Pancreas (tissue), 10 donors: Measurements from ENCODE around the gene SH3BP4. TPM values are rescaled to one million over a fixed set of nuclear protein-coding genes. Genes with fewer than 3 reads are reported as not detected.

ENCODE experiments used
- ATAC-seq, 4 donors: fragments of 200-7000 bp; cut with Tn5 transposase; one replicate each; pipeline versions ENCODE4 v1.8.0 to v1.9.1; 2020; ENCODE audit warnings: mild to moderate bottlenecking in 4 of 4, moderate library complexity in 4 of 4
- DNase-seq, 6 donors: peaks; one replicate each; pipeline ENCODE4 v3.0.0-alpha.2; 2020
- FAIRE-seq: peaks from 2 replicates; lab custom pipeline; 2012; peaks lifted over from hg19 to GRCh38; lab: Jason Lieb, UNC
- H3K27ac ChIP-seq, 4 donors: fragments of 200-600 bp; sonication (generic); 1 replicate in 3 of 4; 2 replicates in 1 of 4; pipeline versions ENCODE4 v1.5.0 to v1.8.0; 2020
- H3K27me3 ChIP-seq, 4 donors: fragments of 200-600 bp; one replicate each; pipeline ENCODE4 v1.8.0; 2021
- H3K36me3 ChIP-seq, 3 donors: fragments of 200-600 bp; sonication (generic) in 1 of 3; one replicate each; pipeline versions ENCODE4 v1.5.0 to v1.8.0; 2020 to 2021
- H3K4me1 ChIP-seq, 3 donors: fragments of 200-600 bp; one replicate each; pipeline ENCODE4 v1.8.0; 2021
- H3K4me3 ChIP-seq, 4 donors: fragments of 200-600 bp; sonication (generic) in 2 of 4; one replicate each; pipeline versions ENCODE4 v1.5.0 to v1.8.0; 2020 to 2021
- H3K9me3 ChIP-seq, 4 donors: fragments of 200-600 bp; one replicate each; pipeline ENCODE4 v1.8.0; 2021
- WGBS, 2 donors: extraction: QIAGEN DNeasy Blood & Tissue Kit; methylation state at CpG; one replicate each; pipeline ENCODE4 v1.1.7; 2013; 5-methylcytosine and 5-hydroxymethylcytosine counted together
- intact Hi-C, 3 donors: fragments of 100-400 bp; cut with DNase I; formaldehyde crosslinking; loops; one replicate each; pipeline versions ENCODE4 v1.11.1 to v1.14.2; 2022
- polyA plus RNA-seq, 2 donors: library from polyadenylated mRNA; stranded (reverse); fragments of 200-250 nt; gene quantifications; one replicate each; pipeline ENCODE4 v1.2.3, GENCODE V29; 2013
- total RNA-seq, 6 donors: library from RNA; stranded (reverse); fragmentation: NEBNext Ultra II Directional in 4 of 6; extraction: Animal tissue kit (Norgen Biotek cat#: 25700) in 4 of 6; gene quantifications; one replicate each; pipeline versions ENCODE4 v1.2.1 to v1.2.4, GENCODE V29; 2021 to 2023
- TF ChIP-seq, protein P1 (sequence below), 4 donors: fragments of 200-600 bp; sonication (generic) in 3 of 4; IDR thresholded peaks; one replicate each; pipeline versions ENCODE4 v1.5.0 to v1.8.0; 2021; ENCODE audit warnings: antibody characterized with exemption in 4 of 4
- donor health status: healthy with polysubstance abuse.
- donor health status: DM: no; HTN: no; CAD: no; lungs with moderate emphysema.
- donor health status: DM: no; HTN: no; CAD: no.
- donor health status: control.
- donor health status: control.
- donor health status: Bipolar disorder and iron deficiency.
- donor health status: DM: yes; HTN: yes; CAD: no.
- donor health status: DM: no; HTN: no; CAD: no.
- donor health status: DM: no; HTN: no; CAD: no.
- donor health status: DM: yes; HTN: yes; CAD: no.

SH3BP4 gene
- total and polyA plus RNA-seq, 8 donors = 20.5 to 99.7 (median 62.8) TPM

DNA sequence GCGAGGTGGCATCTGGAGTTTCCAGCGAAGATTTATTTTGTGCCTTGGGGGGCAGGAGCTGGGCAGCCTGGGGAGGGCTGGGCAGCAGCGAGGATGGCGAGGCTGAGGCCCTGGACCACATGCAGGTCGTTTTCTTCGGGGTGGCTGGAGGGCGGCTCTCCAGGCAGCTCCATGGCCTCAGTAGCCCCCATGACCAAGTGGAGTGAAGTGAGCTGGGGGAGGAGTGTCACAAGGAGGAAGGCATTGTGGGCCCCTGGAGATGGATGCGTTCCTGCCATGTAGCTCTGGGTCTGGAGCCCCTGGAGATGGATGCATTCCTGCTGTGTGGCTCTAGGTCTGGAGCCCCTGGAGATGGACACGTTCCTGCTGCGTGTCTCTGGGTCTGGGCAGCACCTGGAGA is 40.4 kb downstream of the SH3BP4 start:
- Histone ChIP-seq H3K27ac (peak overlapping the region in 1 of 4 donors; percentile 22), H3K4me1 (peaks cover 48 to 69% (median 61%) of the 10 kb centered on the region in 3 donors), H3K36me3 (no peaks in the 10 kb centered on the region), H3K4me3 (no peak overlapping the region), H3K27me3 (no peaks in the 10 kb centered on the region), H3K9me3 (no peaks in the 10 kb centered on the region)
- intact Hi-C loops = loop anchor here in 2 of 3 donors (5.0 to 10.0 kb wide), 2 partner anchors 40 to 53 kb away; partner anchors contain the start of gene SH3BP4 (in 1 of the 2)
- ATAC-seq (no peak), FAIRE-seq (no peak), DNase-seq (no peak)
- WGBS, 2 donors = 84 to 87% methylated on average over 10 of the region's 10 CpGs
- TF ChIP-seq, protein P1, sequence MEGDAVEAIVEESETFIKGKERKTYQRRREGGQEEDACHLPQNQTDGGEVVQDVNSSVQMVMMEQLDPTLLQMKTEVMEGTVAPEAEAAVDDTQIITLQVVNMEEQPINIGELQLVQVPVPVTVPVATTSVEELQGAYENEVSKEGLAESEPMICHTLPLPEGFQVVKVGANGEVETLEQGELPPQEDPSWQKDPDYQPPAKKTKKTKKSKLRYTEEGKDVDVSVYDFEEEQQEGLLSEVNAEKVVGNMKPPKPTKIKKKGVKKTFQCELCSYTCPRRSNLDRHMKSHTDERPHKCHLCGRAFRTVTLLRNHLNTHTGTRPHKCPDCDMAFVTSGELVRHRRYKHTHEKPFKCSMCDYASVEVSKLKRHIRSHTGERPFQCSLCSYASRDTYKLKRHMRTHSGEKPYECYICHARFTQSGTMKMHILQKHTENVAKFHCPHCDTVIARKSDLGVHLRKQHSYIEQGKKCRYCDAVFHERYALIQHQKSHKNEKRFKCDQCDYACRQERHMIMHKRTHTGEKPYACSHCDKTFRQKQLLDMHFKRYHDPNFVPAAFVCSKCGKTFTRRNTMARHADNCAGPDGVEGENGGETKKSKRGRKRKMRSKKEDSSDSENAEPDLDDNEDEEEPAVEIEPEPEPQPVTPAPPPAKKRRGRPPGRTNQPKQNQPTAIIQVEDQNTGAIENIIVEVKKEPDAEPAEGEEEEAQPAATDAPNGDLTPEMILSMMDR (IDR thresholded peaks at IDR 0.05) = no peak

DNA sequence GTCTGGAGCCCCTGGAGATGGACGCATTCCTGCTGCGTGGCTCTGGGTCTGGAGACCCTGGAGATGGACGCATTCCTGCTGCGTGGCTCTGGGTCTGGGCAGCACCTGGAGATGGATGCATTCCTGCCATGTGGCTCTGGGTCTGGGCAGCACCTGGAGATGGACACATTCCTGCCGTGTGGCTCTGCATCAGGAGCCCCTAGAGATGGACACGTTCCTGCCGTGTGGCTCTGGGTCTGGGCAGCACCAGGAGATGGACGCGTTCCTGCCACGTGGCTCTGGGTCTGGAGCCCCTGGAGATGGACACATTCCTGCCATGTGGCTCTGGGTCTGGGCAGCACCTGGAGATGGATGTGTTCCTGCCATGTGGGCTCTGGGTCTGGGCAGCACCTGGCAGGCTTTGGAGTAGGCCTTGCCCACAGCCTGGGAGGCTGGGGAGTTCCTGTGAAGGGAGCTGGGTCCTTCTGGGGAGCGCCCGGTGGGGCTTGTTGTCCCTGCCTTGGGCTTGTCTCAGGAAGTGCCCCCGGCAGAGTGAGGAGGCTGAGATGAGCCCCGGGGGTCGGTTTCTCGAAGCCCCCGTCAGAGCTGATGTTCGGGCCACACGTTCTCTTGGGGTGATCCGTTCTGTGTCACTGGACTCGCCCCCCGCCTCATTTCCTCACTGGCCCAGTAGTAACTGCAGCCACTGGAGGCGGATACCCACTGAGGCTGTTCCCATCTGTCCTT is 41.0 kb downstream of the SH3BP4 start:
- DNase-seq = no peak
- H3K27ac ChIP-seq = peak overlapping the region in 3 of 4 donors; percentile 22 to 59 (median 46)
- H3K4me1 ChIP-seq = peaks cover 48 to 69% (median 61%) of the 10 kb centered on the region in 3 donors
- intact Hi-C loops = loop anchor here in 2 of 3 donors (5.0 to 10.0 kb wide), 2 partner anchors 40 to 52 kb away; partner anchors contain the start of gene SH3BP4 (in 1 of the 2)
- WGBS, 2 donors = 79 to 87% methylated on average over 23 of the region's 23 CpGs
- H3K4me3 ChIP-seq = no peak overlapping the region
- TF ChIP-seq, protein P1 (IDR thresholded peaks at IDR 0.05) = no peak
- H3K36me3 ChIP-seq = no peaks in the 10 kb centered on the region
- no peak for FAIRE-seq
- H3K9me3 ChIP-seq = no peaks in the 10 kb centered on the region
- ATAC-seq = no peak
- no peaks in the 10 kb centered on the region for H3K27me3 ChIP-seq

DNA sequence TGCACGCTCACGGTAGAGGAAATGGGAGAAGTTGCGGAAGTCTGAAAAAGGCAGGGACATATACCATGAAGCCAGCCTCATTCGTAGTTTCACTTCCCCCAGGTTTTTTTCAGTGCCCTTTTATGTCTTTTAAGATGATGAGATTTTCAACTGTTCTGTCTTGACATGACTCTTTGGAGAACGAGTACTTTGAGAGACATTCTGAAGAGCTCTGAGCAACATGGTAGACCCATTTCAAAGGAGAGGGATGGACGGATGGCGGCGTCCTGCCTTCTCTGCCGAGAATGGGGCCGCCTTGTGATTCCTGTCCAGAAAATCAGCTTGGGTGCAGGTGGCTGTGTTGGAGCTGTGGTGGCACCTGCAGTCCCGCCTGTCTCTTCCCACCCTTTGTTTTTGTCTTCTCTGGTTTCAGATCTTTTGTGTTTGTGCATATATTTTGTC is 41.7 kb downstream of the SH3BP4 start:
- peak overlapping the region in 3 of 4 donors; percentile 17 to 59 (median 46) for H3K27ac ChIP-seq
- H3K27me3 ChIP-seq = no peaks in the 10 kb centered on the region
- DNase-seq (peak in 1 of 6 donors; percentile 57), ATAC-seq (peak in 3 of 4 donors; percentile 9 to 48 (median 47)), FAIRE-seq (no peak)
- TF ChIP-seq, protein P1 (IDR thresholded peaks at IDR 0.05) = no peak
- intact Hi-C loops = loop anchor here in 2 of 3 donors (5.0 to 10.0 kb wide), 2 partner anchors 41 to 51 kb away; partner anchors contain the start of gene SH3BP4 (in 1 of the 2)
- H3K4me3 ChIP-seq = peak overlapping the region in 1 of 4 donors; percentile 5
- H3K9me3 ChIP-seq = no peaks in the 10 kb centered on the region
- H3K4me1 ChIP-seq = peaks cover 51 to 62% (median 56%) of the 10 kb centered on the region in 3 donors
- no peaks in the 10 kb centered on the region for H3K36me3 ChIP-seq
- 46 to 49% methylated on average over 11 of the region's 11 CpGs for WGBS, 2 donors

DNA sequence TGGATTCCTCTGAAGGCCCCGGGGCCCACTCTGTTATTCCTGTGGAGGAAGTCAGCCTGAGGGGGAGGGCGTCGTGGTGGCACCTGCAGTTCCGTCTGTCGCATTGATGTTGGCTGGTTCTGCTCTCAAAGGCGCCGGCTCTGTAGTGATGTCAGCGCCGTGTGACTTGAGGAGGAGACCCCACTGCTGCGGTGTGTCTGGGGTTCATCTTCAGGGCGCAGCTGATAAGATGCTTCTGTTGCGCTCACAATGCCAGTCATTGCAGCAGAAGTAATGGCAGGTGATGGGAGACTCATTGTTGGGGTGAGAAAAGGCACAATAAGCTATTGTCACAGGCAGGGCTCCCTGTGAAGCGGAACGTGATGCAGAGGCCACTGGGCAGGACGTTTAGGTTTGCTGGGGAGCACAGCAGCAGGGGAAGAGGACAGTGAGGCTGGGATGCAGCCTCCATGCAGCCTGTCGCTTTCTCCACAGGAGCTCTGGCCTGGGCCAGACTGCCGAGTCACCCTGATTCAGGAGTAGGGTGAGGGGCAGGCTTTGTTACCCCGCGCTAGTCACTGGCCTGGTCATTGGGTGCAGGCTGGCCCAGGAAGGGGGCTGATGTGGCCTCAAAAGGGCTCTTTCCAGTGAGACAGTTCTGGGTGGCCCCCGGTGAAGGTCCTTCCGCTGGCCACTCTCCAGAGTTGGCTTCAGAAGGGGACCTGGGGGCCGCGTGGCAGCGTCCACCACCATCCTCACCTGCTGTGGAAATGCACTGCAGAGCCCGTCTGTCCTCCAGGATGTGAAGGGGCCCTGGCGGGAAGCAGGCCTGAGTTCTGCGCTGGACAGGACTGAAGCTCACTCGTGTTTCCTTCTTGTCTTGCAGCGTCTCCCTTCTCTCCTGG is 42.9 kb downstream of the SH3BP4 start:
- Histone ChIP-seq H3K27me3 (no peaks in the 10 kb centered on the region), H3K4me1 (peaks cover 52 to 64% (median 54%) of the 10 kb centered on the region in 3 donors), H3K9me3 (no peaks in the 10 kb centered on the region), H3K27ac (peak overlapping the region; percentile 32 to 69 (median 56)), H3K36me3 (peaks cover 0 to 5% (median 0%) of the 10 kb centered on the region in 3 donors), H3K4me3 (no peak overlapping the region)
- DNase-seq (peak in 1 of 6 donors; percentile 17), ATAC-seq (peak in 2 of 4 donors; percentile 5 to 6), FAIRE-seq (no peak)
- WGBS, 2 donors = 73 to 75% methylated on average over 29 of the region's 29 CpGs
- intact Hi-C loops = loop anchor here in 2 of 3 donors (5.0 to 10.0 kb wide), 2 partner anchors 42 to 50 kb away; partner anchors contain the start of gene SH3BP4 (in 1 of the 2)
- TF ChIP-seq, protein P1 (IDR thresholded peaks at IDR 0.05) = no peak
